HG02852 (cell line): Measurements from ENCODE around the gene FRMD3.

Source experiments
- ATAC-seq: cut with Tn5 transposase; IDR thresholded peaks from one replicate; pipeline ENCODE4 v1.9.1; 2021; ENCODE audit warnings: mild to moderate bottlenecking, moderate library complexity; ENCODE audit not compliant: unreplicated experiment

FRMD3 gene

DNA sequence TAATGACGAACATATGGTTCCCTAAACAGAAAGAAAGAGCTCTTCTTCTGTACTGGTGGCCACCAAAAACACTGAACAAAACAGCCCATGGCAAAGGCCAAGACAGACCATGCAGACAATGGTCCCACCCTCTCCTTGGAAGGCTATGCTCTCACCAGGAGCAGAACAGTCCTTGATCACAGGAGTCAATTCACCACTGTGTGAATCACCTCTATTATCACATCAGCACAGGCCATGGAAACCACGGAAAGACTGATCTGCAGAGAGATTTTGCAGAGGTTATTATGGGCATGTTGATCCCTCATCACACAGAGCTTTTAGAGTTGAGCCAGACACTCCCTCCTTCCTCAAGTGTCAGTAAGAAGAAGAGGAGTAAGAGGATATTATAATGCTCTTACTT is 341.3 kb downstream of the FRMD3 start:
- ATAC-seq, result no peak
